ENCODE results near the gene SLC25A21.

SLC25A21 gene

DNA sequence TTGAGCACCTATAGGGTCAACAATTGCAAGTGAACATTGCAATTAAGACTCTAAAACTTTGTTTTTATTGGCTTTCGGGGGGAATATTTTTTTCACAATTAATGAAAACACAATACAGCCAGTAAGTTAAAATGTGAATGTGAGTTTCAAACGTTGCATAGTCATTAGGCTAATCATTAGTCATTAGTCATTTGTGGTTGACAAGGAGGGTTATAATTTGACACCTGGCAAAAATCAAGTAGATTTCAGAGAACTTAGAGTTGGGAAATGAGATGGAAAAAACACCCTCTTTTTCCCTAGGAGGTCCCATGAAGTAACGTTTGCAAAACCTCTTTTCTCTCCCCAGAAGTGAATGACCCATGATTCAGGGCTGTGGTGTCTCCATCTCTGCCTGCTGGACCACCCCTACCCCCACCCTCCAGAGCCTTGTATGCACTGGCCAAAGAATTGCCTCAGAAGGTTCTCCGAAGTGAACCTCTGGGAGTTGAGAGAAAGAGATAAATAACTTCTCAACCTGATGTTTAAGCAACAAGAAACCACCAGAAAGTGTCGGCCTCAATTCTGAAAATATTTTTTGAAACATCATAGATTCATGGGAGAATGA lies 314.5 kb downstream of the SLC25A21 start:
- no peak for DNase-seq

DNA sequence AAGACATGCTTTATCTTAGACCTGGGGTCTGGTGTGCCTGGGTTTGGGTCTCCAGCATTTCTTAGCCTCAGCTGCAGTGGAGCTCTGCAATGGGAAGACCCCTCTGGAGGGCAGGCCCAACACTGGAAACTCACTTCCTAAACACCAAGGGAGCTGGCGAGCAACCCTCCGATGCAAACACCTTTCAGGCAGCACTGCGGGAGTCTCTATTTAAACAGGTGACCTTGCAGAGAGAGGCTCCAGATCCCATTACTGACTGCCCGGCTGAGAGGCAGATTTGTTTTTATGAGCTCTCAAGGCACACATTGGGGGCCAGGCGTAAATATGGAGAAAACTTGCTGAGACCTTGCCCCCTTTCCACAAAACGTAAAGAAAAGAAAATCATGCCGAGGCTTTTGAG lies 315.3 kb downstream of the SLC25A21 start:
- DNase-seq = no peak

DNA sequence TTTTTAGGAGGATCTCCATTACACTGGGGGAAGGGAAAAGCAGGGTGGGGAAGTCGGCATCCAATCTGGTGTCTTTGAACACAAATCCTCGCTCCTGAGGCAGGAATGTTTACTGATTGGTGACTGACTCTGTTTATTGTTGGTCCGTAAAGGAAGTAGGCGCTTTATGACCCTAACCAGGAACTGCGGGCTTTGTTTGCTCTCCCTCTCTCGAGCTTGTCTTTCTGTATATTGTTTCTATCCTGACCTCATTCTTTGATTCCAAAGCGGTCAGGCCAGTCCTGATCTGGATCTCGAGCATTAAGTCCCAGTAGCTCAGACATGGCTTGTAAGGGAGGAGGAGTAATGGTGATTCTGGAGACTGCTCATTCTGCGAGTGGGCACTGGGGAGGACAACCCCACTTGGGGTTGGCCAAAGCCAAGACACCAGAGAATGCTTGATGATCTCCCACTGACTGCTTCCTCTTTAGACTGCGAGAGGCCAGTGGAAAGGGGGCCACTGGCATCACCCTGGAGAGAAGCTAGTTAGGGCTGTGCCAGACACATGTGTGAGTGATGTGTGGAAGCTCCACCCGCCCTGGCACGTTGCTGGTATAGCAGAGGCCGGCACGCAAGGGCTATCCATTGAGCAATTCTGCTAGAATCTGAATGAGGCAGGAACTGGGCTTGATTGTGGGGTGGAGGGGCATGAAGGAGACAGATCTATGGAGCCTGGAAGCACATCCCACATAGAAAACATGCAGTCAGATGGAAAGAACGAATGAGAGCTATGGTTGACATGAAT lies 316.1 kb downstream of the SLC25A21 start:
- no peak for DNase-seq

DNA sequence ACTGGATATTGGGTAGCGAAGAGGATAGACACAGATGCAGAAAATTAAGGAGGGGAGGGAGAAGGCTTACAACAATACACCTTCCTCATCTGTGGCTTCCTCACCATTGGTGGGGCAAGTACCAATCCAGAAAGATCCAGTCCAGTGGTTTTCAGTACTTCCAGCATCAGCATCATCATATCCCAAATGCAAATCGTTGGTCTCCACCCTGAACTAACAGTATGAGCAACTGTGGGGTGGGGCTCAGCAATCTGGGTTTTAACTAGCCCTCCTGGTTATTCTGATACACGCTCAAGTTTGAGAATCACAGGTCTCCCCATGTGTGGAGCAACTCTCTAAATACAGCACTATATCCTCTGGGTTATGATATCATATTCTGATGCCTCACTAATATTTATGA lies 317.0 kb downstream of the SLC25A21 start:
- DNase-seq = no peak

DNA sequence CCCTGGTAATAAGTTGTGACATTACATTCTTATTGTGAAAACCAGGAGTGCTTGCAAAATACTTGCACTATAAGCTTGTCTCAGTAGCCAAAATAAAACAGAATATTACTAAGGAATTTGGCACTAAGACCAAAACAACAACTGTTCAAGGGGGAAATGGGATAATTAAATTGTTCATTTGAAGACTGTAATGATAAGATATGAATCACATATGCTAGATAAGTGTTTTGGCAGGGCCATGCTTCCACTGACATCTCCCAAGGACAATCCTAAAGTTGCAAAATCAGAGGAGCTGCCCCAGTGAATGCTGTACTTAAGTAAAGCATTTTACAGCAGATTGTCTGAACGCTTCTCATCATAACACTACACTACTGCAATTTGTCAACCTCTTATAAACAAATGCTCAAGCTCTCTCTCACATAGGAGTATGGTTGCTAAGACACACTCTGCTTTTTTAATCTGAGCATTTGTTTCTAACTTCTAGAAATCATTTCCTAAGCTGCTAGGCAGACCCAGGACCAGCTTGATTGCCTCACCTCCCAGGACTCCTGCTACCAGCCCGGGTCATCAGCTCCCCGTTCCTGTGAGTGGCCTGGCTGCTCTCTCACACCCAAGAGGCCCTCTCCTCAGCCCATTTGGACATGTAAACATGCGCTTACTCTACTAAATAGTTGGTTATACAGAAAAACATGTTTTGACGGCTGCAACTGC lies 319.3 kb downstream of the SLC25A21 start:
- DNase-seq = no peak

DNA sequence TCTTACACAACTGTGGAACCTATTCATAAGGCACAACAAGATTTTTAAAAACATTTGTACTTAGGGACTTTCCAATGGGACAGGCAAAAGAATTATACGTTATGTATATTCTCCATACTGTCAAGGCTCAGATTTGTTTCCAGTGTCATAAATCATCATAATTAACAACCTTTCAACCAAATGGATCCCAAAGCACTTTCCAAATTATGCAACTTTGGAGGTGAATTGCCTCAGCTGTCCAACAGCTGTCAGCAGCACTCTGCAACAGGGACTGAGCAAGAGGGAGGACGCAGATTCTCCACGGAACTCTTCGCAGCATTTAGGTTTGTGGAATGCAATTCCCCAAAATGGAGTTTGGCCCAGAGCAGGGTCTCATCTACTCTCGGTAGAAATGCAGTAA lies 324.2 kb downstream of the SLC25A21 start:
- DNase-seq = no peak

DNA sequence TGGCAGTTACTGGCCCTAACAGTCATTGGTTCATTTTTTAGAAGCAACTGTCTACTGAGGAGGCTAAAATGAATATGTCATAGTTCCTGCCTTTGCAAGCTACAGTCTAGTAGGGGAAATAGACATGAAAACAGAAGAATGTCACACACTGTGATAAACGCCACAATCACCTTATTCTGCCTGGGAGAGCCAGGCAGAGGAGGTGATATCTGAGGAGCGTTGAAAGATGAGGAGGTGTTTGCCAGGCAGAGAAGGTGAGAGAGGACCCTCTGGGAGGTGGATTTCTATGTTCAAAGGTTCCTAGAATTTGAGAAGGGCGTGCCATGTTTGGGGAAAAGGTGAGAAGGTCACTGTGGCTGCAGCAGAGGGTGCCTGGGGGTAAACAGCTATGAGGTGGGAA lies 325.0 kb downstream of the SLC25A21 start:
- DNase-seq = no peak

DNA sequence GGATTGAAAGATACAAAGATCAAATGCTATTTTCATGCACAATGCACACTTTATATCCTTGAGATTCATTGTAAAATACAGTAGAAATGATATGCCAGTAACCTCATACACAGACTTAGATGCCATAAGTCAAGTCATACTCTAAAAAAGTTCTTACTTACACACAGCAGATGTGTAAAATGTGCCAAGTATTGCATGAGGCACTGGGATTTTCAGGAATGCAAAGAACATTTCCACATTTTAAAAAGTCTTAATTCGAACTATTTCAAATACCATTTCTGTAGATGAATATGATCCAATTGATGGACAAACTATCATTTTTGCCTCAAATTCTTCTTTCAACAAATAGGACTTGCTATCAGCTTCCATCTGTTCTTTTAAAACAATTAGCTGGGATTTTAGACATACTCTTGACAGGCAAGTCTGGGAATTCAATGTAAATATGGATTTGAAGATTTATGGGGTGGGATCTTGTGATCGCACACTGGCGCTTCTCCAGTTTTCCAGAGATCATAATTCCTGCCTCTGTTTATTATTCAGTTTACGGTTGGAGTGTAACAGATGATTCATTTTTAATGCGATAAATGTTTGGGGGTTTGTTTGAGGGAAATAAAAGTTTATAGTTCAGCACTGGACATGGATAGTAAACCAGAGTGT lies 326.9 kb downstream of the SLC25A21 start:
- DNase-seq = no peak

DNA sequence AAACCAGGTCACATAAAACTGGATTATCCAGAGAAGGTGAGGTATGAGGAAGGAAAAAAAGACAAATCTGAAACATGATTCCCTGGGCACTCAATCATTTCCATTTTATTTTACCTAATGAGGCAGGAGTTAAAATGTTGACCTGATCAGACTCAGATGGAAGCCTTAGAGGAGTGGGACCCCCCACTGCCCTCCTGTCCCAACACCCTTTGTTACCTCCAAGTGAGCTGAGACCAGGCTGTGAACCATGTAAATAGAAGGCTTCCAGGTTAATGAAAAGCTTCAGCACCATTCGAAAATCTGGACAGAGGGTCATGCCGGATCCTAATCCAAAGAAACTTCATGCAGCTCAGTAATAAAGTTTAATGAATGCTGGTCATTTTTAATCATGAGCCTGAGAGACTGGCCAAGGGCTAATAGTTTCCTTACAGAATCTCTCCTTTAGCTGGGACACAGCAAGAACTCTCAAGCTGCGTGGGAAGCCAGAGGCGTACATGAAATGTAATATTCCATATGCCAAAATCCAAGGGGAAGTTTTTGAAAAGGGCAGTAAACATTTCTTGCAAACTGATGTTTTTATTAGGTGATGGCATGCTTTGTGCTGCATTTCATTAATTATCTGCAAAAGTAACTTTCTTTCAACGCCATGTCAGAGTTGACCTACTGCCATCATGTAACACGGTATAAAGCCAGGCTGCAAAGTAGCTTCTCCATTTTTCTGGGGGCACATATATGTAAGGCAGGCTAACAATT lies 327.8 kb downstream of the SLC25A21 start:
- no peak for DNase-seq

DNA sequence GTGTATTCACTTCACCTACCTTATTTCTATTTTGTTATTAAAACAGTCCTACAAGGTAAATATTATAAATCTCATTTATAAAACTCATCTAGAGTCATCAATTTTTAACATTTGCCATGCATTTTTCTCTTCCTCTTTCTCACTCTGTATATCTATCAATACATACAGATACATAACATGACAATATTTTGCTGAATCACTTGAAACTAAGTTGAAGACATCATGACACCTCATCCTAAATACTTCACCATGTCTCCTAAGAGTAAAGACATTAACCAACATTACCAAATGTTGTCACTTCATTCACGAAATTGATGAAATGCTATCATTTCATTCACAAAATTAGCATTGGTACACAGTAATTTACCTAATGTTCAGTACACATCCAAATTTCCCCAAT lies 329.0 kb downstream of the SLC25A21 start:
- no peak for DNase-seq

DNA sequence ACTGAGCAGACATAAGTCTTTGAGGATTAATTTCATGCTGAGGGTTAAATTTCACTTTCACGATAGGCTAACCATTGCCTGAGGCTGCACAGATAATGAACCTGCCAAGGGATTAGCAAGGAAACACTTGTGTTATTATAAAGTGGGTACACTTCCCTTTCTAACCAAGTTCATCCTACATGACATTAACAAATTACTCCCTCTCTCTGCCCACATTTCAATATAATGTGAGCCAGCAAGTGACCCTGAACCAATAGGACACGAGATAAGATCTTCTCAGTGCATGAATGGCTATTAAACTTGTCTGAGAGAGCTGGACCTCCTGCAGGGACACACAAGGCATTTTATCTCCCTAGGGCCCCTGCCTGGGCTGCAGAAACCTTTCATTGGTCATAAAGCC lies 337.3 kb downstream of the SLC25A21 start:
- no peak for DNase-seq

DNA sequence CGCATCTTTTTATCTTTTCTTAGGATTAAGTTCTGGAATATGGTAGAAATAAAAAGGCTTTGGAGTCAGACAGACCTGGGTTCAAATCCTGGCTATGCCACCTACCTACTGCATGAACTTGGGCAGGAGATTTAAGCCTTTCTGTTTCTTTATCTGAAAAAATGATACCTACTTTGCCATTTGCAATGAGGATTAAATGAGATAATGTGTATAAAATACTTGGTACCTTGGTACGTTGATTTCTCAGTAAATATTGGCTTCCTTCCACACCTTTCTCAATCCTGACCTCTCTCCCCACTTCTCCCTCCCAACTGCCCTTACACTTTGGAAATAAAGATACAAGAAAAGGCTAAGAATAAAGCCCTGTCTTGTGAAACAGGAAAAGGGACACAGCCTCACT lies 338.1 kb downstream of the SLC25A21 start:
- no peak for DNase-seq

DNA sequence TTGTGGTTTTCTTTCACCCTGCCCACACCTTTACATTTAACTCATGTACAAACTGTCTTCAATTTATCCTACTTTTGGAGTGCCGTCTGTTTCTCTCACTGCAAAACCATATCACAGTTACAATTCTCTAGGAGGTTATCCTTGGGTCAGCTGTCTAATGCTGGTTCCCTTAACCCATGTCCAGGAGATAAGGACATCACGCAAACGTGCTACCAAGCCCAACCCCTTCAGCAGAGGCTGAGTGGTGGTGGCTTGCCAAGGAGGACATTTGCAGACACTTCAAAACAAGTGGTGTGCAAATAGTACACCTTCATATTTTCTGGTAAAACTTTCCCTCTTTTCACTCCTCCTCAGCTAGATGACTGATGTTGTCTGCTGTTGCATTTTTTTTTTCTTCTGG lies 342.9 kb downstream of the SLC25A21 start:
- DNase-seq = no peak

DNA sequence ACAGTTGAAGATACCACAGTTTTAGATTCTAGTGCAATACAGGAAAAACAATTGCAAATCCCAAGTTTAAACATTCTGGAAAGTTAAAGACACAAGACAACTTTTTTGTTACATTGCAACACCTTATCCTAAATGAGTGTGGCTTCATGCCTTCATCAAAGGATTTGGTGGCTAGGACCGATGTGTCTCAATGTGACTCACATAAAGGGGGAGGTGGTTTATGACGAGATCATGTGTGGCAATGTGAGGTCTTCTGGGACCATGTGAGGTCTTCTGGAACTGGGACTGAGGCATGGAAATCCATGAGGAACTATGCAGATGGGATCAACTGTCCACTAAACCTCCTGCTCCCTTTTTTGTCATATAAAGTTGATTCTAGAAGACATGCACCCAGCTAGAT lies 344.5 kb downstream of the SLC25A21 start:
- no peak for DNase-seq

DNA sequence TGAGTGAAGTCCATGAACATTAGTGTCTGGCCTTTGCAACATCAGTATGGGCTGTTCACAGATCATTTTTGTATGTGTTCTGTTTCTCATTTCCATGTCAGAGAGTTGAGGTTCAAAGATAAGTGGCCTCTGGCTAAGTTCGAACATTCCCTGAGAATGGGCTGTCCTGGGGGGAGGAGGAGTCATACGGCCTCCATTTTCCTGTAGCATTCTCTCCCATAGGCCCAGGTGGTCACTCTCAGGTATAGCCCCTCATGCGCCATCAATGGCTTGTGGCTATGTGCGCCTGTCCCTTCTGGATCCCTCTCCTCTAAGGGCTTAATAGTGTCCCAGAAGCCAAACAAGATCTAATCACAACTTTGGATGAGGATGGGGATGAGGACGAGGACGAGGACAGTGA lies 345.8 kb downstream of the SLC25A21 start:
- DNase-seq = no peak

DNA sequence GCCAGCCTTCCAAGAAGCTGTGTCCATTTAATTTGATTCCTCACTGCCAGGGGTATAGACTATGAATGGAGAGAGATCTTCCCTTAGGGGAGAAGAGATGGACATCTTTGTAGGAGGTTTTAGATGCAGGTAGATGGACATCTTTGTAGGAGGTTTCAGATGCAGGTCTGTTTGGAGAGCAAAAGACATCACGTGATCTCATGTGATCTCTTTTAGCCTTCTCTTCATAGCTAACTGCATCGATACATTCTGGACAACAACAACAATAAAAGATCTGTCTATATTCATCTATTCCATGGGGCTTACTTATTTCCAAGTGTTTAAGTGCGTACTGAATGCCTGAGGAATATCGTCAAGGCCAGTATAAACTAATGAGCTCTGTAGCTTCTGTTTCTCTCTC lies 347.6 kb downstream of the SLC25A21 start:
- no peak for DNase-seq

DNA sequence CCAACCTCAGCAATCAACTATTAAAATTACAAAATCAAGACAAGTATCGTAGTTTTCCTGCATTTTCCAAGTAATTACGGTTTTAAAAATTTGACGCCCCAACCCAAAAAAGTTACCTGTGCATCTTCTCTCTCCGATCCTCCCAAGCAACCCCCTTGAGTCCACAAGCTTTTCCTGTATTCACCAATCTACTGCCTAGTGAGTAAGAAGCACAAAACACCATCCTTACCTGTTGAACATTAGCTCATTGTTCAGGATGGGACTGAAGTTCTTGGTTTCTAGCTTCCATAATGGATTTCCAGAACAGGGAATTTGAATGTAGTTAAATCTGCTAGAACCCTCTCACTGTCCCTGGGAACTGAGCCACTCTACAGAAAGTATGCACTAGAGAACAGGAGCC lies 348.8 kb downstream of the SLC25A21 start:
- DNase-seq = no peak

DNA sequence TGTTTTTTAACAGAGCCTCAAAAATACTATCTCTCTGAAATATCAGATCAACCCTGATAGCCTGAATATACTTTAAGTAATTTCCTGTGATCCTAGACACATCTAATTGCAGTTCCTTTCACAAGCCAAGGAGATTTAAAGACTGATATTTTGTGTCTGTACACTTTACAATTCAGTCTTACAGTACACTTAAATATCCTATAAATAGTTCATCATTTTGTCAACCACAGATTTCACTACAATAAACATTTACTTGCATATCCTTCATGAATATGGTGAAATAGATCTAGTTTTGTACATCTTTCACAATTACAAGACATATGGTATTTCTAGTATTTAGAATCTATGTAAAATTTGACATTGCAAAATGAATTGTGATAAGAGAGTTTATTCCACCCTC lies 349.7 kb downstream of the SLC25A21 start:
- DNase-seq = no peak

DNA sequence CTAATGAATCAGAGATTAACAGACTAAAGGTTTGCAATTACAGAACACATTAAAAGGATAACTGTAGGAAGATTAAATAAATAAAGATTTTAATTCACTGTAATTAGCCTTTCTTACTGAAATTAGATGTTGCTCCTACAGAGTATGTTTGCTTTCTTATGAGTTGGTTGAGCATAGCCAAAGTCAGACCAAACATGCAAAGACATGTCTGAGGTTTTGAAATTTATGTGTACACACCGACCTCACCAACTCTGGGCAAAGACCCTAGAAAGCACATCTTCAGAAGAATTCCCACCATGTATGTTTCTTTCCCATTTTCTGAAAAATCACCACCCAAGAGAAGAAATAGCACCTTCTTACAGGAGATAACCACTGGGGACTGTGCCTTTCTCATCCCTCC lies 351.5 kb downstream of the SLC25A21 start:
- no peak for DNase-seq

DNA sequence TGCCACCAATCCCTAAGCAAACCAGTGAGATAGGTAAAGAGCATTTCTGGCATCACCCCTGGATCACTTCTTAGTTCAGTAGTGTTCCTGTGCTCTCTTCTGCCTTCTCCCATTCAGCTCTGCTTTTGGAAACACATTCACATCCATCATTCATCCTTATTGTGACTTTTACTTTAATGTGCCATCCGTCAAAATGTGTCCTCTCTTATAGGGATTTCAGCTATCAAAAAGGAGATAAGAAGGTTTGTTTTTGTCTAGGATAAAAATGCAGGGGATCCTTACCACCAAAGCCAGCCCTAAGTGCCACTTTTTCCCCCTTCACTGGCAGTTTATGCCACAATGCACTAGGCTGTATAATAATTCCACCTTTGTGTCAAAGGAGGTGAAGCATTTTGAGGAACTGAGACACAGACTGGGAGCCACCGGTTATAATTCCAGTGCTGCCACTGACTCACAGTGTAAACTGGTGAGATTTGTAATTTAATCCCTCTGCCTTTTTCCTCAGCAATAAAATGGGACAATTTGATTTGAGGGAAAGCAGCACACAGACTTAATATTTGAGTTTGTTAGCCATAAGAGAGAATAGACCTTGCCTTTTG lies 352.2 kb downstream of the SLC25A21 start:
- no peak for DNase-seq

DNA sequence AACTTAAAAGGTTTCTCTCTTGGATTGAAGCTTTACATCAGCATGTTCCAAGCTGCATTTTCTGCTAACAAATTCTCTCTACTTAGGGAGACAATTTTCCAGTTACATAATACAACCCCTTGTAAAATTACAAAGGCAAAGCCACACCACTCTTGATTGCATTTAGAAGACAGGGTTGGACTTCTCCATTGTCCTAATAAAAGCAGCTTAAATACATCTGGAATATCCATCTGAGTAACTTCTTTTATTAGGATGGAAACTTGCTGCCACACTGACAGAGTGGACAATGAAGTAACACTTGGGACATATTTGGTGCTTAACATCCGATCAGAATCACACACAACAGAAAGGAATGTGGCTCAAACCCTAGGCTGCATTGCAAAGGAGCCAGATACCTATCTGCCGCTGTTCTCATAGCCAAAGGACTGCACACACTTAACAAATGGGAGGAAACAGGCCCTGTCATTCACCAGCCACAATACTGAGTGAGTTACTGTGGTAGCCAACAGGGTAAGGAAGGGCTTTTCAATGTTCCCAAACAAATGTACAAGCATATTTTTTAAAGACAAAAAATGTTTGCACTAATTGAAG lies 353.5 kb downstream of the SLC25A21 start:
- DNase-seq = peak; percentile 2

DNA sequence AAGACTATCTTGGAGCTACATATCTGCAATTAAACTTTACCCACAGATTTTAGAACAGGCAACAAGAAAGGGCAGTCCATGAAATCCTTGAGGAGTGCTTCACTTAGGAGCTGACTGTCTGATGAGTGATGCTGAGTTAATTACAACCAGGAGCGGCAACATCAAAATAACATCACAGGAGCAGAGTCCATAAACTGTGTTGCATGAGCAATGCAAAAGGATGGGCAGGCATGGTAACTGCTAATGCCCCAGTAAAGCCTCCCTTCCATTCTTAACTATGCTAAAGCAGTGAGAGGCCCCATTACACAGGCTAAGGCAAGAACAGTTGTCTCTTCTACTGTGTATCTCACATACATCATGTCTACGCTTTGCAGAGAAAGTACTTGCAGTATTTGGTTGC lies 354.2 kb downstream of the SLC25A21 start:
- DNase-seq = no peak
